NCI-H345 (cell line): ENCODE results near the gene ZNF697.
"Not testable (repeated sequence)": the region's sequence is repeated elsewhere in the genome, so short reads cannot be mapped to it uniquely, and the experiment has no call there.

ENCODE experiments used
- DNase-seq: peaks from one replicate; lab custom pipeline; 2025; lab: John Stamatoyannopoulos, UW

ZNF697 gene

GRCh38 chr1:119631433-119632102 is 16.5 kb downstream of the ZNF697 start:
- DNase-seq = no peak

GRCh38 chr1:119631086-119631432 is 17.0 kb downstream of the ZNF697 start:
- no peak for DNase-seq

- DNase-seq = no peak
Observed at GRCh38 chr1:119626841-119627240, 21.2 kb downstream of the ZNF697 start.

GRCh38 chr1:119626011-119626545 is 22.0 kb downstream of the ZNF697 start:
- DNase-seq = no peak

- no peak for DNase-seq
Observed at GRCh38 chr1:119623678-119624077, 24.4 kb downstream of the ZNF697 start.

GRCh38 chr1:119623193-119623515 is 24.9 kb downstream of the ZNF697 start:
- DNase-seq = no peak

GRCh38 chr1:119622311-119623192 is 25.5 kb downstream of the ZNF697 start:
- no peak for DNase-seq

- no peak for DNase-seq
Observed at GRCh38 chr1:119621705-119622104, 26.4 kb downstream of the ZNF697 start.

- DNase-seq = peak; percentile 54
Observed at GRCh38 chr1:119617751-119618691, 30.0 kb downstream of the ZNF697 start.

- not testable (repeated sequence) for DNase-seq
Observed at GRCh38 chr1:119616748-119617147, 31.3 kb downstream of the ZNF697 start.

- DNase-seq = not testable (repeated sequence)
Observed at GRCh38 chr1:119615100-119615499, 33.0 kb downstream of the ZNF697 start.

- DNase-seq = peak; percentile 82
Observed at GRCh38 chr1:119613769-119614720, 34.0 kb downstream of the ZNF697 start.

GRCh38 chr1:119611701-119612113 is 36.4 kb downstream of the ZNF697 start:
- DNase-seq = peak; percentile 83

GRCh38 chr1:119608816-119609215 is 39.2 kb downstream of the ZNF697 start:
- DNase-seq = not testable (repeated sequence)

GRCh38 chr1:119607087-119607807 is 40.8 kb downstream of the ZNF697 start:
- not testable (repeated sequence) for DNase-seq

GRCh38 chr1:119606394-119606793 is 41.7 kb downstream of the ZNF697 start:
- DNase-seq = no peak

- no peak for DNase-seq
Observed at GRCh38 chr1:119605686-119606085, 42.4 kb downstream of the ZNF697 start.

GRCh38 chr1:119605080-119605479 is 43.0 kb downstream of the ZNF697 start:
- not testable (repeated sequence) for DNase-seq

- DNase-seq = no peak
Observed at GRCh38 chr1:119603695-119604094, 44.4 kb downstream of the ZNF697 start.

GRCh38 chr1:119603241-119603640 is 44.8 kb downstream of the ZNF697 start:
- not testable (repeated sequence) for DNase-seq
